GM19372 (cell line): ENCODE results near the gene GRIN2C.

Experiments
- ATAC-seq: cut with Tn5 transposase; IDR thresholded peaks from one replicate; pipeline ENCODE4 v1.9.1; 2021; ENCODE audit warnings: mild to moderate bottlenecking, low read depth, moderate library complexity; ENCODE audit not compliant: unreplicated experiment

The GRIN2C gene

GRCh38 chr17:74806334-74806733 lies 53.4 kb downstream of the GRIN2C start:
- ATAC-seq, result no peak

- no peak for ATAC-seq
Observed at GRCh38 chr17:74805591-74805991, 54.1 kb downstream of the GRIN2C start.

GRCh38 chr17:74804683-74805082 lies 55.0 kb downstream of the GRIN2C start:
- ATAC-seq, result no peak

- no peak for ATAC-seq
Observed at GRCh38 chr17:74803971-74804370, 55.7 kb downstream of the GRIN2C start.

- no peak for ATAC-seq
Observed at GRCh38 chr17:74803388-74803930, 56.2 kb downstream of the GRIN2C start.

GRCh38 chr17:74801896-74802295 lies 57.8 kb downstream of the GRIN2C start:
- no peak for ATAC-seq

GRCh38 chr17:74800531-74800930 lies 59.2 kb downstream of the GRIN2C start:
- ATAC-seq, result no peak

GRCh38 chr17:74799097-74799496 lies 60.6 kb downstream of the GRIN2C start:
- ATAC-seq, result no peak

- ATAC-seq, result no peak
Observed at GRCh38 chr17:74798239-74798707, 61.4 kb downstream of the GRIN2C start.

GRCh38 chr17:74797824-74798223 lies 61.9 kb downstream of the GRIN2C start:
- no peak for ATAC-seq

GRCh38 chr17:74796866-74797265 lies 62.8 kb downstream of the GRIN2C start:
- no peak for ATAC-seq

GRCh38 chr17:74796211-74796610 lies 63.5 kb downstream of the GRIN2C start:
- ATAC-seq, result no peak

GRCh38 chr17:74795327-74796020 lies 64.2 kb downstream of the GRIN2C start:
- no peak for ATAC-seq

- ATAC-seq, result no peak
Observed at GRCh38 chr17:74792586-74793105, 67.0 kb downstream of the GRIN2C start.
